Mucosa of stomach (tissue), 1 donor: ENCODE results near the gene KIAA0040.

ENCODE experiments used
- H3K27me3 ChIP-seq: one replicate; pipeline ENCODE4 v1.7.0; 2013; ENCODE audit warnings: mild to moderate bottlenecking, low read length; ENCODE audit not compliant: control insufficient read depth, insufficient read depth
- H3K36me3 ChIP-seq: one replicate; pipeline ENCODE4 v1.7.0; 2013; ENCODE audit warnings: low read length; ENCODE audit not compliant: control insufficient read depth, insufficient read depth
- H3K4me1 ChIP-seq: one replicate; pipeline ENCODE4 v1.7.0; 2013; ENCODE audit warnings: mild to moderate bottlenecking, low read length; ENCODE audit not compliant: control insufficient read depth, insufficient read depth
- H3K4me3 ChIP-seq: one replicate; pipeline ENCODE4 v1.7.0; 2013; ENCODE audit warnings: low read length
- H3K9ac ChIP-seq: one replicate; pipeline ENCODE4 v1.7.0; 2013; ENCODE audit warnings: mild to moderate bottlenecking, low read length, moderate library complexity
- H3K9me3 ChIP-seq: one replicate; pipeline ENCODE4 v1.7.0; 2013; ENCODE audit warnings: mild to moderate bottlenecking, low read length, moderate library complexity; ENCODE audit not compliant: control insufficient read depth
- donor health status: Pancreatic carcinoma.

KIAA0040 gene

GRCh38 chr1:175178056-175178455 is 14.5 kb downstream of the KIAA0040 start:
- no peaks in the 10 kb centered on the region for H3K4me1 ChIP-seq
- H3K27me3 ChIP-seq: no peaks in the 10 kb centered on the region
- H3K9ac ChIP-seq: no peak overlapping the region
- H3K9me3 ChIP-seq: no peaks in the 10 kb centered on the region
- H3K4me3 ChIP-seq: no peak overlapping the region
- H3K36me3 ChIP-seq: no peaks in the 10 kb centered on the region

- H3K4me3 ChIP-seq: no peak overlapping the region
- no peaks in the 10 kb centered on the region for H3K4me1 ChIP-seq
- H3K9me3 ChIP-seq: no peaks in the 10 kb centered on the region
- H3K36me3 ChIP-seq: no peaks in the 10 kb centered on the region
- no peaks in the 10 kb centered on the region for H3K27me3 ChIP-seq
- H3K9ac ChIP-seq: no peak overlapping the region
Measured at GRCh38 chr1:175176246-175176645, 16.3 kb downstream of the KIAA0040 start.

- Histone ChIP-seq H3K9me3 (no peaks in the 10 kb centered on the region), H3K27me3 (no peaks in the 10 kb centered on the region), H3K36me3 (no peaks in the 10 kb centered on the region), H3K4me3 (no peak overlapping the region), H3K4me1 (peaks cover 3% of the 10 kb centered on the region), H3K9ac (no peak overlapping the region)
Measured at GRCh38 chr1:175174309-175175102, 18.1 kb downstream of the KIAA0040 start.

- no peaks in the 10 kb centered on the region for H3K9me3 ChIP-seq
- H3K9ac ChIP-seq: no peak overlapping the region
- H3K4me3 ChIP-seq: no peak overlapping the region
- H3K27me3 ChIP-seq: no peaks in the 10 kb centered on the region
- H3K4me1 ChIP-seq: peaks cover 12% of the 10 kb centered on the region
- H3K36me3 ChIP-seq: no peaks in the 10 kb centered on the region
Measured at GRCh38 chr1:175173531-175173930, 19.0 kb downstream of the KIAA0040 start.

GRCh38 chr1:175172503-175172902 is 20.1 kb downstream of the KIAA0040 start:
- H3K4me1 ChIP-seq: peaks cover 12% of the 10 kb centered on the region
- no peaks in the 10 kb centered on the region for H3K36me3 ChIP-seq
- no peaks in the 10 kb centered on the region for H3K27me3 ChIP-seq
- H3K9ac ChIP-seq: no peak overlapping the region
- no peak overlapping the region for H3K4me3 ChIP-seq
- H3K9me3 ChIP-seq: no peaks in the 10 kb centered on the region

- H3K36me3 ChIP-seq: no peaks in the 10 kb centered on the region
- H3K9ac ChIP-seq: no peak overlapping the region
- H3K27me3 ChIP-seq: no peaks in the 10 kb centered on the region
- H3K4me3 ChIP-seq: no peak overlapping the region
- H3K4me1 ChIP-seq: peaks cover 12% of the 10 kb centered on the region
- H3K9me3 ChIP-seq: no peaks in the 10 kb centered on the region
Measured at GRCh38 chr1:175171036-175171913, 21.3 kb downstream of the KIAA0040 start.

DNA sequence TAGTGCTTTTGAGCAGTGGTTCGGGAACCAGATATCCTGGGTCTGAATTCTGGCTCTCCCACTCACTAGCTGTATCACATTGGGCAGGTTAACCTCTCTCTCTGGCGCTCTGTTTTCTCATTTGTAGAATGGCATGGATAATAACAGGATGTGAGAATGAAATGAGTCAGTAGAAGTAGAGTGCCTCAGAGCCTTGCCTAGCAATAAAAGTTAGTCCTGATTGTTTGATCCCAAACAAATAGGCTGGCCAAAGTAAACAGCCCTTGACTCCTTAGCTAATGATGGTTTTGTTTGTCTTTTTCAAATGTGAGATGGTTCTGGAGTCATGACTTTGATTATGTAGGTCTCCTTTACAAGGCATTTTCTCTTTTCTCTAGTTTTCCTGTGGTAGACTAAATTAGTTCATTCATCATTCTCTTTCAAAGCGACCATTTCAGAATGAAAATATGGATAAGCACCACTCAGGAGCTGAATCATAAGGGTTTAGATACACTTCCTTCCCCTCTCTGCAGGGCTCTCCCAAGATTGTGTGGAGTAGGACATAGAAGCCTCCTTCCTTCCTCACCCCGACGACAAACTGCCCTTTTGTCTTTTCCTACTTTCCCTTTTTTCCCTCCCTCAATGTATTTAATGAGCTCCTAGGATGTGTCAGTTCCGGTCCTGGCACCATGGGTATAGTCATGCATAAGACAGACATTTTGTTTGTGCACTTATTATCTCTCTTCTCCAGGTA is 23.1 kb downstream of the KIAA0040 start:
- H3K4me3 ChIP-seq: no peak overlapping the region
- no peaks in the 10 kb centered on the region for H3K9me3 ChIP-seq
- H3K27me3 ChIP-seq: no peaks in the 10 kb centered on the region
- H3K36me3 ChIP-seq: no peaks in the 10 kb centered on the region
- no peak overlapping the region for H3K9ac ChIP-seq
- H3K4me1 ChIP-seq: peaks cover 12% of the 10 kb centered on the region

DNA sequence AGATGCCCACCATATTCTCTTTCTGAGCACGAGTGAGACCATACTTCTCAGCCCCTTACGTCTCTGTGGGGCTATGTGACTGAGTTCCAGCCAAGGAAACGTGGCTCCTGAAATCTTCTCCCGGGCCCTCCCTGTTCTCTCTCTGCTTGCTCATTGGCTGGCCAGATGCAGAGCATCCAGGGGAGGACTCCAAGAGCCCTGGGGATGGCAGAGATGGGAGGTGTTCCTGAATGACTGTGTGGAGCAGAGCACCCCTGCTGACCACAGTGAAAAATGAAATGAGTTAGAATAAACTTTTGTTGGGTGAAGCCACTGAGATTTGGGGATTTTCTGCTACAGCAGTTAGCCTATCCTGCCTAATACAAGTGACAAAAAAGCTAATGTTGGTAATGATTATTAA is 23.8 kb downstream of the KIAA0040 start:
- Histone ChIP-seq H3K27me3 (no peaks in the 10 kb centered on the region), H3K9ac (no peak overlapping the region), H3K9me3 (no peaks in the 10 kb centered on the region), H3K36me3 (no peaks in the 10 kb centered on the region), H3K4me1 (peaks cover 12% of the 10 kb centered on the region), H3K4me3 (no peak overlapping the region)

DNA sequence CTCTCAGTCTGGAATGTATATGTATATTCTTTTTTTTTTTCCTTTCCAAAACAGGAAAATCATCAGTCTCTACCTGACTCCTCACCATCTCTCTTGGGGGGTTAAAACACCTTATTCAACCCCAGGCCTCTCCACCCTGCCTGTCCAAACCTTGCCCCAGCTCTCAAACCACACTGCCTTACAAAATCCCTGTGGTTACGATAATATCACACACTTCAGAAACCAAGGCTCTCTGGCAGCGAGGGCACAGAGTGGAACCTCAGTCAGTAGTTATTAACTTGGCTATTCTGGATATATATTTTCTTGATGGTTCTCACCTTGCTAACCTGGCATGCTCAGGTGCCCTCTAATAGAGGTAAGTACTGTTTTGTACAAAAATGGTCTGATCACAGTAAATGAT is 24.7 kb downstream of the KIAA0040 start:
- Histone ChIP-seq H3K9me3 (no peaks in the 10 kb centered on the region), H3K9ac (no peak overlapping the region), H3K4me3 (no peak overlapping the region), H3K4me1 (peaks cover 12% of the 10 kb centered on the region), H3K36me3 (no peaks in the 10 kb centered on the region), H3K27me3 (no peaks in the 10 kb centered on the region)

DNA sequence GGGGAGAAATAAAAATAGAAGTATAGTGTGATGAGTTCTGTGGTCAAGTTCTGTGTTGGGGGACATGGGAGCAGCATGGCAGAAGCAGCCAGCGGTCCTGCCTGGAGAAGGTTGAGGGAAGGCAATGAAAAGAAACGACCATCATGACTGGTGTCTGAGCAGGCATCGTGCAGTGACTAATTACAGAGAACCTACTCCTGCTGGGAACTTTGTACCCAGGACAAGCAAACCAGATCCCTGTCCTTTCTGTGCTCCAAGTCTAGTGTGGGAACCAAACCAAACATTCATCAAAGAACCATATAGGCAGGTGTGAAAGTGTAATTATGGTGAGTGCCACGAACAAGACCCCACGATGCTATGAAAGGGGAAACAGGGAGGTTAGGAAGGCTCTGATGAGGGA is 25.8 kb downstream of the KIAA0040 start:
- Histone ChIP-seq H3K27me3 (no peaks in the 10 kb centered on the region), H3K9ac (no peak overlapping the region), H3K9me3 (no peaks in the 10 kb centered on the region), H3K4me3 (no peak overlapping the region), H3K4me1 (peaks cover 12% of the 10 kb centered on the region), H3K36me3 (no peaks in the 10 kb centered on the region)

GRCh38 chr1:175164751-175165150 is 27.8 kb downstream of the KIAA0040 start:
- H3K9me3 ChIP-seq: no peaks in the 10 kb centered on the region
- H3K36me3 ChIP-seq: peaks cover 7% of the 10 kb centered on the region
- peaks cover 12% of the 10 kb centered on the region for H3K4me1 ChIP-seq

DNA sequence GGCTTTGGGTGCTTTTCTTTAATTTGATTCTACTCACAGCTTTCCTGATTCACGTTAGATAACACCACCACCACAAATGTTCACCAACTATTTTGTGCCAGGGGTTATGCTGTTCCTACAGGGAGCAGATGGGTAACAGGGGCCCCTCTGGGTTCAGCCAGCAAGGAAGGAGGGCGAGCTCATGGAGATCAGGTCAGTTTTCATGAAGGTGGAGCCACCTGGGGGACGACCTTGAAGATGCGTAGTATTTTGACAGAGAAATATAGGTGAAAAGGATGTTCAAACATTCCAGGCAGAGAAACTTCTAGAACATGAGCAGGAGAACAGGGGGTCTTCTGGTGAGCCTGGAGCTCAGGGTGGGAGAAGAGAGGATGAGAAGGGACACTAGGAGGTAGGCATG is 28.9 kb downstream of the KIAA0040 start:
- Histone ChIP-seq H3K4me1 (peaks cover 1% of the 10 kb centered on the region), H3K4me3 (no peak overlapping the region), H3K9me3 (no peaks in the 10 kb centered on the region), H3K27me3 (no peaks in the 10 kb centered on the region), H3K36me3 (peaks cover 7% of the 10 kb centered on the region), H3K9ac (no peak overlapping the region)

More at GRCh38 chr1:175164751-175165150, 27.8 kb downstream of the KIAA0040 start:
- Histone ChIP-seq H3K4me3 (no peak overlapping the region), H3K27me3 (no peaks in the 10 kb centered on the region), H3K9ac (no peak overlapping the region)
